LoVo (cell line): ENCODE measurements around the gene NFATC3.

ENCODE experiments used
- DNase-seq: peaks from one replicate; pipeline ENCODE4 v3.0.0-alpha.2; 2016; ENCODE audit warnings: low spot score

The NFATC3 gene

DNA sequence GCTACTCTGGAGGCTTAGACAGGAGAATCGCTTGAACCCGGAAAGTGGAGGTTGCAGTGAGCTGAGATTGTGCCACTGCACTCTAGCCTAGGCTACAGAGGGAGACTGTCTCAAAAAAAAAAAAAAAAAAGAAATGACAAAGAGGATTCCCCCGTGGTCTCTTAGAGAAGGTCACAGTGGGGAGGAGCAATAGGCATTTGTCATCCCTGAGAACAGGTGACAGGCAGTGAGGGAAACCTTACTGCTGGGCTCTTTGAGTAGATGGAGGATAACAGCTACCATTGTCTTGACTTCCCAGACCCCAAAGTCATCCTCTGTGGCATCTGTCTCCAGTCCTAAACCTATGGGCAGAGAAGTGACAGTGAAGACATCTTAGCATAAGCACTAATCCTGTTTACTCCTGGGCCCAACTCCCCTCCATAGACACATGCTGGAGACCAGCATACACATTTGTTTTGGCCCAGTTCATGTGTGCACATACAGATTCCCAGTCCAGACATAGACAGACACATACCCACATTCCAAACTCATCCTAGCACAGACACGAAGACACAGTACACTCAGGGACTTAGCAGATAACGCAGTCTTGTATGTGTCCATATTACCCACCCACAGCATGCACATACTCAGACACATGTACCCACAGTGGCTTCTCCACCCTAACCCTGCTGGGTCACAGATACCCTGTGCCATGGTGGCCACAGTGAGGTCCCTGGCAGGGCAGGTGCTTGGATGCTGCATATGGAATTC is 148.1 kb downstream of the NFATC3 start:
- no peak for DNase-seq

DNA sequence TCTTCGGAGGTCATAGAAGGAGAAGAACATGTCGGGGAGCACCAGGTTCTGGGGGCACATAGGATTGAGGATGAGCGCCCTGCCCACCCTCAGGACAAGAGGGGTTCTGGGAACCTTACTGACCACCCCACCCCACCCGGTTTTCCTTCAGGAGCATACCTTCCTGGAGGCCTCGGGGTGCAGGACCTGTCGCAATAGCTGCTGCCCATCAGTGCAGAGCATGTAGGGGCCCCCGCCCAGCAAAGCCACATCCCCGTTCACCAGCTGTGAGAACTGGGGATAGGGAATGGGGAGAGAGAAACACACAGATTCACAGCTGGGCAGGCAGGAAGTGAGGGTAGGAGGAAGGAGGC is 148.6 kb downstream of the NFATC3 start:
- no peak for DNase-seq

DNA sequence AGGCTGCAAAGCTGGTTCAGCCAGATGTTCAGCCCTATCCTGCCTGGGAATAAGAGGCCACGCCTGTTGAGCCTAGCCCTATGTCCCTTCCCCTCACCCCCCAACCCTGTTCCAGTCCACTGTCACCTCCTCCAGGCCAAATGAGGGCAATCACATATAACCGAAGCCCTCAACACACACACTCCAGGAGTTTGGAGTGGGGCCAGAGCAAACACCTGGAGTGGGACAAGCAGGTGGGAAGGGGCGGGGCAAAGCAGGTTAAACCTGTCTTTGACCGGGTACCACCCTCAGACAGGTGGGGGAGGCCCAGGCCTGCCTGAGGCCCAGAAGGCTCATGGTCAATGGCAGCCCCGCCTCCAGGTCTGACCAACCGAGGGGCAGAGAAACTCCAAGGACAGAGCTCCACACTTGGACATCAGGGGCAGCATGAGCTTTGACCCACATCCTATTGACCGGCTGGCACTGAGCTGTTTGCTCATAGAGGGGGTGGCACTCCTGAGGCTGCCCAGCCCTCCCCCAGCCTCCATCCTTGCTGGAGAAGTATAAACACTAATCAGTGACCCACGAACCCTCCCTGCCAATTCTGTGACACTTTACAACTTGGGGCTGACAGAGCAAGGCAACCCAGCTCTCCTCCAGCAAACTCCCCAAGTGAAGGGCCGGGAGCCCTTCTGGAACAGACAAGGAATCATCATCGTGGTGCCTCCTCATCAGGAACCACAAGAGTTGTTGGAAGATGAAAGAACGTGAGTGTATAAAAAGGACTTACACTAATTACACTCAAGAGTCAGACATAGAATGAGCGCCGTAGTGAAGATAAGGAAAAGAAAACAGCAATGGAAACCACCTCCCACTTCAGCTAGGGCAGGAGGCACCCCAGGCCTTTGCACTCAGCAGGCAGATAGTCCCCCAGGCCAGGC is 149.3 kb downstream of the NFATC3 start:
- DNase-seq, result peak; percentile 84

DNA sequence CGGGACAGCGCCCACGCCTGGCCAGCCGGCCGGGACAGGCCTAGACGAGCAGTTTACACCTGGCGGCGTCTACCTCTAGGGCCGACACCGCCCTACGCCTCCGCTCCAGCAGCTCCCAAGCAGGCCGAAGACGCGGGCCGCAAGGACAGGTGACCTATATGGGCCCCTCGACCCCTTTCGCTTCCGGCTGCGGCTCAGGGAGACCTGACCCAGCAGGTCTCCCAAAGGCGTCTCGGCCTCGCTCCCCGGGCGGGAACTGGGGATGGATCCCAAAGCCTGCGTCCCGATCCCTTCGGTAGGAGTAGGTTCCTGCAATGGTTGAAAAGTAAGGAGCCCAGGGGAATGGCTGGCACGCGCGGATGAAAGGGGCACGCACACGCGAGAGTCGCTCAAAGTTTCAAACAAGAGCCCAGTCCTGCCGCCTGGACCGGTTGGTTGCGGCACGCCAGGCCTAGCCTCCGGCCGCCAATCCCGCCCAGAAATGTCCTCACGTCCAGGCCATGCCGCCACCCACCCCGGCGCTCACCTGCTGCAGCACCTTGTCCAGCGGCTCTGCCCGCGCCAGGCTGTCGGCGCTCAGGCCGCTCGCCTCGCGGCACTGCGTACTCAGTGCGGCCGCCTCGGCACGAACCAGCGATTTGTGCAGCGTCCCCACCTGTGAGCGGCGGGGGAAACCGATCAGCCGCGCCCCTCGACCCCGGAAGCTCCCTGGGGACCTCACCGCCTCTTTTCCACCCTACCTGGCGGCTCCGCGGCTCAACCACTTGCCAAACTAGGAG is 150.1 kb downstream of the NFATC3 start:
- peak; percentile 36 for DNase-seq

DNA sequence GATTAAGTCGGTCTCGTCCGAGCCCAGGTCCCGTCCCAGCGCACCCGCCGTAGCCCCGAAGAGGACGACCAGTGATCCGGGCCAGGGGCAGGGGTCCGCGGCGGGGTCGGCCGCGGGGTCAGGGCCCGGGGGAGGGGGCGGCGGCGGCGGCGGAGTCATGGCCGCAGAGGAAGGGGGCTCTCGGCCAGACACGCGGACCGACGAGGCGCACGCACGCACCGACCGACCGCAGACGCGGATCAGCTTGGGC is 150.6 kb downstream of the NFATC3 start, which contains the start of gene ESRP2:
TSS of gene ESRP2 (minus strand) at position 241 of the 250 bp plus-strand sequence. CDS start at position 159, 82 bp downstream.
- no peak for DNase-seq

DNA sequence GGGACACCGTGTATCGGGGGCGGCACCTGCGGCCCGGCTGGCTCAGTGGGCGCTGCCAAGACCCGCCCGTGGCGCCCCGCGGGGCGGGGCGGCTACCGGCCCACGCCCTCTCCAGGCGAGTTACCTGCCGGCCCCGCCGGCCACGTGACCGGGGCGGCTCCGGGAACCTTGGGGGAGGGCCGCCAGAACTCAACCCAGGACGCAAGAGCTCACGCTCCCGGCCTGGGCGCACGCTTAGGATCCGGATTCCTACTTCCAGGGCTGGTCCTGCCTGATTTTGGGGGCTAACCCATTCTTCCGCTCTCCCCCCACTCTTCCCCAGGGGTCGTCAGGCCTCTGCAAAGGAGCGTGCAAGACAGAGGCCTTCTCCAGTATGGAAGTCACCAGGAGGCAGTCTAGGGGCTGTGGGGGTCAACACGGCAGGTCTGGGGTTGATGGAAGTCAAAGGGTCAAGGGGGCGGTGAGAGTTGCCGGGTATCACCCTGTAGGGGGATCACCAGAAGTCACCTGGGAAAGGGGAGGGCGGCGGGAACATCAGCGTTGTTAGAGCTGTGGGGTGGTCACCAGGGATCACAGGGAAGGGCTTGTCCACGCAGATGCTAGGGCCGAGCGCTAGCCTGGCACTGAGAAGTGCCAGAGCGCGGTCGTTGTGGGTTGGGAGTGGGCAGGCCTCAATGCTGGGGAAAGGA is 151.1 kb downstream of the NFATC3 start:
- peak; percentile 93 for DNase-seq

DNA sequence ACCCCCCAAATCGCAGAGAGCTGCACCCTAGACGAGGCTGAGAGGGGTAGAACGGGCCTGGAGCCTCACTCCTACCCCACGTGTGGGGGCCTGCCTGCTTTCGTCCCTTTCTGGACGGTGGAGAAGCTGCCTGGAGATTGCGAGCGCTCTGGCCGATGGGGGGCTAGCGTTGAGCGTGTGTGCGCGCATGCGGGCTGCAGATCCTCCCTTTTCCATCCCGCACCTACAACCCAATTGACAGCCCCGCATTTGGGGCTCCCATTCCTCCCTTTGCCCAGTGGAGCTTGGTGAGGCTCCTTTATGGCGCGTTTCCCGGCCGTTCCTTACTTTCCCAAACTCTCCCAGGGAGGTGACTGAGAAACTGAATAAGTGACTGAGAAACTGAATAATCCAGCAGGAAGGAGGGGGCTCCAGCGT is 151.7 kb downstream of the NFATC3 start:
- peak; percentile 24 for DNase-seq

DNA sequence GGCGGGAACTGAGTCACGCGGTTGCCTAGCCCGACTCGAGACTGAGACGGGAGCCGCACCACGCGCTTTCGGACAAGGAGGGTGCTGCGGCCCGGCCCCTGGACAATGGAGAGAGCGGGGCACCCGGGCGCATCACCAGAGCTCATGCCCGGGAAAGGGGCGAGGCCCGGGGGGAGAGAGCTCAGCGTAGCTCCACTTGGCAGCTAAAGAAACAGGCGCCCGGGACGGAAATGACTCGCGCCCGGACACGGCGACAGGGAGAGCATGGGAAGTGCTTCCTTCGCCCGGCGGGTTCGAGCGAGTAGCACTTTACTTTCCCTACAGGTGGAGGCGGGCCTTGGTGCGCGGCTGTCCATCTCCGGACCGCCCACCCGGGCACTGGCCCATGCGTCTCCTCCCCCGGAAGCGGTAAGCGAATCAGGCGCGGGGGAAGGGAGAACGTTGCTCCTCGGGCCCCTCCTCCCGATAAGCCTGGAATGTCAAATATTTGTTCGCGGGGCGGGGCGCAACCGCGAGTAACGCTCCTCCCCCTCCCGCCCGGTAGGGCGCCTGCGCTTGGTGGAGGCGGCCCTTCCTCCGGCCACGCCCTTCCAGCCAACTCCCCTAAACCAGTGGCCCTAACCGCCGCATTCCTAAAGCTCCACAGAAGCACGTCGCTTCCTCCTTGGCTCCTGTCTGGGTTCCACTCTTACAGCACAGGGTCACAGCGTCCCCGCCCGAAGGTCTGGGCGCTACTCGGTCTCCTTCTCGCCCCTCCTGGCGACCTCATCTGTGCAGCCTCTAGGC is 152.3 kb downstream of the NFATC3 start:
- DNase-seq, result peak; percentile 99

DNA sequence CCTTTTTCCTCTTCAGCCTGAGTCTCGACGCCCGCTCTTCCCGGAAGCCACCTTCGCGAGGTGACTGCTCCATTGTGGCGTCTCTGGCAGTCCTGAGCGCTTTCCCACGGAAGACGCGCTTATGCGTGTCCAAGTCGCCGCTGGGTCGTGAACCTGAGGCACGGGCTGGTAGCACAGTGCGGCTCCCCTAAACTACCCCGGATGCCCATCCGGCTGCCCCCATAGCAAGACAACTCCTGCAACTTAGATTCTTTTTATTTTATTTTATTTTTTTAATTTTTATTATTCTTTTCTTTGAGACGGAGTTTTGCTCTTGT is 152.8 kb downstream of the NFATC3 start:
- DNase-seq, result no peak

DNA sequence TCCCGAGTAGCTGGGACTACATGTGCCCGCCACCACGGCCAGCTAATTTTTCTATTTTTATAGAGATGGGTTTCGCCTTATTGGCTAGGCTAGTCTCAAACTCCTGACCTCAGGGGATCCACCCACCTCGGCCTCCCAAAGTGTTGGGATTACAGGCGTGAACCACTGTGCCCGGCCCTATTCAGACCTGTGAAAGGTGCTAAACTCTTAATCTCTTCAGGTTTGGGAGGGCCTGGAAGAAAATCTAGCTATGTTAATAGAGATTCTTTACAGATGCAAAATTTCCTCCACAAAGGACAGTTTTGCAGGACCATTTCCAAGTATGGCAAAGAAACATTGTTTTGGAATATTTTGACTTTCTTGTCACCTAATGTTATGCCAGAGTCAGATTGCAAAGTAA is 156.9 kb downstream of the NFATC3 start:
- DNase-seq, result no peak

DNA sequence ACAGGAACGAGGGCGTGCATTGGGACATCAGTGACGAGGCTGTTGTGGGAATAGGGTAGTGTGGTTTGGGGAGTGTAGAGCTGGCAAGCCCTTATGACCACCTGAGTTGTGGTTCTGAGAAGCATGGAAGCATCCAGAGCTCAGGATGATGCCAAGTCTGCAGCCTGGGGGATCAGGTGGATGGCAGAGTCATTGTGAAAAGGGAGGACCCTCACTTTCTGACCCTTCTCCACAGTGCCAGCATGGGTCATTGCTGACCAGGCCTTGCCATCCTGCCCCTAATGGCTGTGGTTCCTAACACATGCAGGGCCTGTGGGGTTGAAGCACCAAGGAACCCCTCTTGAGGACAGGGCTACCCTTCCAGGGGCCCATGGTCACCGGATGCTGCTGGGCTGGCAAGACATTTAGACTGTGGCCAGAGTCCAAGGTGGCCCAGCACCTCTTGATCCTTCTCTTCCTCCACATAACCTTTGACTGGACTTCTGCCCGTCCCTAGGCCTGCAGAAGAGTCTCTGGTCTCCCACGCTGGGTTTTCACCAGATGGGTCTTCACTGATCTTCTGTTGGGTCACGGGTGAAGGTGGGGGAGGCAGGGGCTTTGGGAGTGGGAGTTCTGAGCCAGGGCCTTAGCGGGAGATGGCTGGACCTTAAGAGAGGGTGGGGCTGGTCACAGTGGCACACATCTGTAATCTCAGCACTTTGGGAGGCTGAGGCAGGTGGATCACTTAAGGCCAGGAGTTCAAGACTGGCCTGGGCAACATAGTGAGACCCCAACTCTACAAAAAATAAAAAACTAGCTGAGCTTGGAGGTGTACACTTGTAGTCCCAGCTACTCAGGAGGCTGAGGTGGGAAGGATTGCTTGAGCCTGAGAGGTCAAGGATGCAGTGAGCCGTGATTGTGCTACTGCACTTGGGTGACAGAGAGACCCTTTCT is 158.0 kb downstream of the NFATC3 start:
- DNase-seq, result no peak

DNA sequence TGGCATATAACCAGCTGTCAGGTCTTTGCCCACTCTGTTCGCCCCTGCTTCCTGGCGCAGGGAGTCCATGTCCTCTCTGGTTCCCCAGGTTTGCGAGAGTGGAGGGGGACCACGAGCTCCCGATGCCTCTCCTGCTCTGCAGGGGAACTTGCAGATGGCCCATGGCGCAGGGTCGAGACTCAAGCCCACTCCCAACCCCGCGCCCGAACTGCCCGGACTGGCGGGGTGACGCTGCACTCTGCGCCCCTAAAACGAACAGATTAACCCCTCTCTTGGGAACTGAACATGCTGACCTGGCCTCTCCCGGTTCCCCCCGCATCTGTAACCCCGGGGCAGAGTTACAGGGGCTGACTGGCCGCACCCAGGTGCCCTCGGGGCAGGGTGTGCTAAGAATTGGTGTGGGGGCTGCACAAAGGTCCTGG is 159.3 kb downstream of the NFATC3 start:
- DNase-seq, result no peak

DNA sequence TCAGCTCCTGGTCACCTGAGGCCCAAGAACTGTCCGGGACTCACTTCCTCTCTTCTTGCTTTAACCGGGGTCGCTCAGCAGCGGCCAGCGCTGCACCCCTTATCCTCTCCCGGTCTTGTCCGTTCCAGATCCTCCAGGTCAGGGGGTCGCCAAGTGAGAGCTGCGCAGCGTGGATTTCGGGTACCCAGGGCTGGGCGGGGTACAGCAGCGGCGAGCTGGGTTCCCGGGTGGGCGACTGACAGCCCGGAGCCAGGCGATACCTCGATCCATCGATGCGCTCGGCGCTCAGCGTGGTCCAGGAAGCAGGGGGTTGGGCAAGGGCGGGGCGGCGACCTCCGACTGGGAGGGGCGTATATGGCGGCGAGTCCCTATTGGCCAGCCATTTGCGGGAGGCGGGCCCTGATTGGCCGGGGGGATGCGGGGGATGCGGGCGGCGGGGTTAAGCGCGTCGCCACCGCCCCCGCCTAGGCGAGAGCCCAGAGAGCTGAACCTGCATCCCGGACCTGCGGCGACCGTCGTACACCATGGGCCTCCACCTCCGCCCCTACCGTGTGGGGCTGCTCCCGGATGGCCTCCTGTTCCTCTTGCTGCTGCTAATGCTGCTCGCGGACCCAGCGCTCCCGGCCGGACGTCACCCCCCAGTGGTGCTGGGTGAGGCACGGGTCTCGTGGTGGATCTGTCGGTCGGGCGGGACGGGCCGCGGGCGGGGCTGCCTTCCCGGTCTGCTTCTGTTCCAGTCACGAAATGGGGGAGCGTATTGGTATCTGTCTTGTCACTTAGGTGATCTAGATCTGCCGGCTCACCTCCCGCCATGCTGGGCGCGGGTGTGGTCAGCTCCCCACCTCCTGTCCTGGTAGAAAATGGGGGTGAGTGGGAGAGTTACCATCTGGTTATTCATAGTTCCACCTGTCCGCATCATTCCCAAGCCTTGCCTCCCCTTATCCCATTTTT is 160.0 kb downstream of the NFATC3 start, which contains the start of gene PLA2G15:
TSS of gene PLA2G15 (plus strand) at position 471 of the 951 bp plus-strand sequence. CDS start at position 525, 54 bp downstream.
- DNase-seq, result peak; percentile 91

DNA sequence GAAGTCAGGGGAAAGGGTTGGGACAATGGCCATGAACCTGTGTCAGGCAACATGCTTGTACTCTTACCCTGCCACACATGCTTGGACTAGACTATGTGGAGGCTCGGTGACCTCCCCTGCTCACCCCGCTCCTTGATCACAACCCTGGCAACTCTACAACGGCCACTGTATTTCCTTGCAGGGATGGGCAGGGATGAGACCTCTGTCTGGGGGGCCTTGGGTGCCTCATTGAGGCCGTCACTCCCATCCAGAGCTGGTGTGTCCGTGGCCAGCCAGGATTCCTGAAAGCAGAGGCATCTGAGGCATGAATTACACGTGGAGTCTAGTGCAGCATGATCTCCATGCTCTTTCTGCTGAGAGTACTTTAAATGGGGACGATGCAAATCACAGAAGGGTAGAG is 161.0 kb downstream of the NFATC3 start:
- DNase-seq, result no peak

DNA sequence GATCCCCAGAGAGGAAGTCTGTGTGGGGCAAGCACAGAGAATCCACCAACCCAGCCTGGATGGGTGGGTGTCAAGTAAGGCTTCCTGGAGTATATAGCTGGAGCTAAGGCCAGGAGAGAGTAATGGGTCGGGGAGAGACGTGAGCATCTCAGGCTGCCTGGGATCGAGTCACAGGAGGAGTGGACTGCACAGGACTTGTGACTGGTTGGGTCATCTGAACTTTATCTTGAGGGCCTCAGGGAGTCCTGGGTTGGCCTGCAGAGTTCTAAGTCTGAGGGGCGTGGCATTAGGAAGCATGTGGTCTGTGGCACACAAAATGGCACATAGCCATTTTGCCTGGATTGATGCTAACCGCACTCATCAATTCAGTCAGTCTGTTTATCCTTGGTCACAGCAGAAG is 161.5 kb downstream of the NFATC3 start:
- DNase-seq, result no peak

DNA sequence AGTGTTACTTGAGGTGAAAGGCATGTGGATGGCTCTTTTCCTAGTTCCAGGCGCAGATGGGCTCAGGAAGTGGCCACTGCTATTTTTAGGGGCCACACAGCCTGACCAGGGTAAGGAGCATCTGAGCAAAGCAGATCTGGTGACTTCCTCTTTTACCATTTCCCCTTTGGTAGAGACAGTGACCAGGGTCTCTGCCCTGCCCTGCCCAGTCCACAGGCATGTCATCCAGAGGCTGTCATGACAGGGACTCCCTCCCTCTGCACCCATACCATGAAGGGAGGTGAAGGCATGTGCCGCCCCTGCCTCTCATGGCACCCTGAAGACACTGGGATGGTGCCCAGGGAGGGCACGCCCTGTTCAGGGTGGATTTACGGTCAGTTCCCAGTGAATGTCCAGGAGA is 162.2 kb downstream of the NFATC3 start:
- no peak for DNase-seq

DNA sequence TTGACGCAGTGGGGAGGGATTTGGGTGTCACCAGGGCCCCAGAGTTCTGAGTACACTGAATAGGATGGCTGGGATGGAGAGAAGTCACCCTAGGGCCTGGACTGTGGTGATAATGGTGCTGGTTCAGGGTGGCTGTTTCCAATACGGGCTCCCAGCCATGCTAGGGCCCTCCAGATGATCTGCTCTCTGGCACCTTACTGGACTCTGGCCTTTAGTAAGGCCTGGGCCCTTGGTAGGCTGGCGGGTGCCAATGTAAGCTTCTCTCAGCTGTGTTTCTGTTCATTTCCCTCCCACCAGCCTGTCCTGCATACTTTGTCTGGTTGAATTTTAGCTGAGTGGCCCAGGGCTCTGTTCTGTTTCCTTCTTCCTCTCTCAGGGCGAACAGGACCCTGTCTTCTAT is 162.8 kb downstream of the NFATC3 start:
- no peak for DNase-seq

DNA sequence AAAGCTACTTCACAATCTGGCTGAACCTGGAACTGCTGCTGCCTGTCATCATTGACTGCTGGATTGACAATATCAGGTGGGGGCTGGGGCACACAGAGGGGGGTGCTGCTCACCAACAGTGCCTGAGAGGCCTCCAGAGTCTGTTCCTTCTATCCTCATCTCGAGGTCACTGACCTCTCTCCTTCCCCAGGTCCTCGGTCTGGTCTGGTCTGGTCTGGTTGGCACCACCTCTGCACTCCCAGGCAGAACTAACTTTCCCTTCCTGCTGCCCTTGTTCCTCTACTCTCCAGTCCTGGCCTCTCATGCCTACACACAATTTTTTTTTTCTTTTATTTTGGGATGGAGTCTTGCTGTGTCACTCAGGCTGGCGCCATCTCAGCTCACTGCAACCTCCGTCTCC is 164.2 kb downstream of the NFATC3 start:
- no peak for DNase-seq

DNA sequence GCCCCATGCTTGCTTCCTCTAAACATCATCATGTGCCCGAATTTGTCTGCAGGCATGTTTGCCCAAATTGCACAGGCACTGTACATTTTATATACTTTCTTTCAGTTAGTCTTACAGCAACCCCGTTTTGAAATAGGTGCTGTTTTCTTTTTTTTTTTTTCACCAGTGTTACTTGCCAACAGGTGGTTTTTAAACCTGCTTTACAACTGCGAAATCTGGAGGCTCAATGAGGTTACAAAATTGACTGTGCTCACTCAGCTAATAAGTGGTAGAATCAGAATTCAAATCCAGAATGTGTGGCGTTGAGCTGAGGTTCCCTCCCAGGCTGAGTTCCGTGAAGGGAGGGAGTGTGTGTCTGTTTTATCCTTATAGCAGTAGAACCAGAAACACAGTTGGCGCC is 165.8 kb downstream of the NFATC3 start:
- no peak for DNase-seq
